NCI-H2107 (cell line): ENCODE data around the gene MACROH2A1.

Experiments
- DNase-seq: peaks from one replicate; lab custom pipeline; 2025; lab: John Stamatoyannopoulos, UW

Gene MACROH2A1

GRCh38 chr5:135315386-135315785, 83.6 kb downstream of the MACROH2A1 start:
- no peak for DNase-seq

DNA sequence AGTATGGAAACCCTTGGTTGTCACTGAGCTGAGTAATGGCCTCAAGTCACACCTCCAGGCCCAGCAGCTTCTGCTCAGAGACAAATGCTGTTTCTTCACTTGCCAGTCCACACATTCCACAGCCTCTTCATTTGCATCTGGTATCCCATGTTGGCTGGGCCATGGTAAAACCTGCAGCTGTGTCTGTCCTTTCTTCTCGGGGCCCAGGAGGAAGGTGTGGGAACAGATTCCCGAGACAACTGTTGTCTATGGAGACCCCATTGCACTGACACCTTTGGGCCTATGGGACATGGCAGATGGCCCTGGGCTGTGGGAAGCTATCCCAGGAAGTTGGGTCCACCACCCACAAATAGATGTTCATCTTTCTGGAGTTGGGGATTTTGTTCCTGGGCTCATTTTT, 85.1 kb downstream of the MACROH2A1 start:
- no peak for DNase-seq

- DNase-seq, result no peak
Observed at GRCh38 chr5:135313405-135313804, 85.6 kb downstream of the MACROH2A1 start.

- DNase-seq, result no peak
Observed at GRCh38 chr5:135312255-135312935, 86.6 kb downstream of the MACROH2A1 start.

DNA sequence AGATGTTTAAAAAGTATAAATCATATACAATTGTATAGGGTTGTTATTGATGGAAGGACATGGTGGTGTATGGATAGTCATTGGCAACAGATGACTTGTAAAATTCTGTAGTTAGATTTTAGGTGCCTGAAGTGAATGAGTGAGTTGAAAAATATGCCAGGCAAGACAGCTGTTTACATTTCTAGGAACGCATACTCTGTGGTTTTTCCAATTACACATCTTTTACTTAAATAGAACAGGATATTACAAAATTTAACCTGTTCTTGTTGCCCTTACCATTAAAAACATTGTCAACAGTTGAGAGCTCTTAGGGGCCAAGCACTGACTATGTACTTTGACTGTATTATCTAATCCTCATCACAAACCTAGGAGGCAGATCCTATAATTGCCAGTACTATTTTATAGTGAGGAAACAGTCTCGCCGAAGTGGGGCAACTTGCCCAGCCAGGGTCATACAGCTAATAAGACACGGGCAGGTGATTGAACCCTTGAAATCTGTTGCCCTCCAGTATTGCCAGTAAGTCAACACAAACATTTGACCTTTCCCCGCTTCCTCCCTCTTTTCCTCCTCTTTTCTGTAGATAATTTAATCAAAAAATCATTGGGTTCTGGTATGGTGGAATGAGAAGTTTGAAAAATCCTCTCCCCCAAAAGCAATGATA, 88.6 kb downstream of the MACROH2A1 start:
- DNase-seq, result no peak

DNA sequence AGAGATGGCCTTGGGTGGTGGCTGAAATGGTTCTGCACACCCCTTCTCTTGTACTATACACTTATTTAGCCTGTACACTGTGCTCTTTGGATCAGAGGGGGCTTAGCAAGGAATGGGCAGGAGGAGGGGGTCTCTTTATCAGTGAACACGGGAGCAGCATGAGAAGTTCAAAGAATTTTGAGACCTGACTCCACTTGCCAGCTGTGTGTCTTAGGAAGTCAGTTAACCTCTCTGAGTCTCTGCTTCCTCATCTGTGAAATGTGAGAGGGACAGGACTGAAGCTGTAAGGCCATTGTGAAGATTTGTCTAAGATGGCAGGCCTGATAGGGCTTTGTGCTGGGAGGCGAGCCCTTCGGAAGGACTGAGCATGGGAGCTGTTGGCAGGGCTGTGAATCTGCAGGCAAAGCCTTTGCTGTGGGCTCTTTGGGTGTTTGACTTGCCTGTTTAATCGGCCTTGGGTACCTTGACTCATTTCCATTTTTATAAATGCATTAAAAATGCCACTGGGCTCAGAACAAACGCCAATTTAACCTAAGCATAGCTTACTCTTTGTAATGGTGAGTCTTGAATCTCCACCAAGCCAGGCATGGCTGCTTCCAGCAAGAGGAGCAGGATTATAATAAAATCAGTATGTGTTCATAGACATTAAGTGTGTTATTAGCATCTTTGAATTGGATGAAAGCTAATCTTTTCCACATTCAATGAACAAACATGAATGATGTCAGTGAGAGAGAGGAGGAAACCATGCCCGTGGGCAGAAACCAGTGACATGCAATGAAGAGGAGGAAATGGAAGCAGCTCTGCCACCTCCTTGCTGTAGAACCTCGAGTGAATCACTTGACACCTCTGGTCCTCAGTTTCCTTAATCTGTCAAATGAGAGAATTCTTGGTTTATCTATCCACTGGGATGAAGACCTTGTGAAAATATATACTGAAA, 89.4 kb downstream of the MACROH2A1 start:
- DNase-seq, result no peak

- no peak for DNase-seq
Observed at GRCh38 chr5:135308752-135309151, 90.3 kb downstream of the MACROH2A1 start.

DNA sequence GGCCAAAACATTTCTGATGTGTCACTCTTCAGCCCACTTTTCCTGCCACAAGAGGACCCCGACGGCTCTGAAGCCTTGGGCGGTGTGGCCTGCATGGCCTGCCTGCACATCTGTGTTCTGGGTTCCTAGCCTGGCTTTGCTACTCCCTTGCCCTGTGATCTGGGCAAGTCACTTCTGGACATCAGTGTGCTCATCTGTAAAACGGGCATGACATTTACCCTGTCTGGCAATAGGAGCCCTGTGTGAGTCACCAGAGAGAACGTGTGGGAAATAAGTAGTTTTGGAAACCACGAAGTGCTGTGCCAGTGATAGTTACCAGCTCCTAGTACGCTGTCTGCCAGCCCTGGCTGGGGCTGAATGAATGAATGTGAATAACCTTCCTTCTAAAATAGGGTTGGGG, 90.8 kb downstream of the MACROH2A1 start:
- no peak for DNase-seq

- DNase-seq, result no peak
Observed at GRCh38 chr5:135307143-135307903, 91.7 kb downstream of the MACROH2A1 start.

DNA sequence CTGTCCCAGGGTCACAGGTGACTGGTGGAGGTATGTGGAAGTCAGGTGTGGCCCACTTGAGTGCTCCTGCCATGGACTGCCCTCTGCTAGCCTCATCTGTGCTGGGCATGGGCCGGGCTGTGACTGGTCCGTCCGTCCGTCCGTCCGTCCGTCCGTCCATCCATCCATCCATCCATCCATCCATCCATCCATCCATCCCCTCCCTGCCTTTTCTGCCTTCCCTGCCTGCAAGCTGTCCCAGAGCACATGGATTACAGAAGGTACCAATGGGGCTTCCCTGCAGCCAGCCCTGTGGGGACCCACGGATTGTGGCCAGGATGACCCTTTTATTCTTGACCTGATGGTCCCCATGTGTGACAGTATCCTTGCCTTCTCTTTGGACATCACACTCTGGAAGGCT, 92.5 kb downstream of the MACROH2A1 start:
- DNase-seq, result no peak

DNA sequence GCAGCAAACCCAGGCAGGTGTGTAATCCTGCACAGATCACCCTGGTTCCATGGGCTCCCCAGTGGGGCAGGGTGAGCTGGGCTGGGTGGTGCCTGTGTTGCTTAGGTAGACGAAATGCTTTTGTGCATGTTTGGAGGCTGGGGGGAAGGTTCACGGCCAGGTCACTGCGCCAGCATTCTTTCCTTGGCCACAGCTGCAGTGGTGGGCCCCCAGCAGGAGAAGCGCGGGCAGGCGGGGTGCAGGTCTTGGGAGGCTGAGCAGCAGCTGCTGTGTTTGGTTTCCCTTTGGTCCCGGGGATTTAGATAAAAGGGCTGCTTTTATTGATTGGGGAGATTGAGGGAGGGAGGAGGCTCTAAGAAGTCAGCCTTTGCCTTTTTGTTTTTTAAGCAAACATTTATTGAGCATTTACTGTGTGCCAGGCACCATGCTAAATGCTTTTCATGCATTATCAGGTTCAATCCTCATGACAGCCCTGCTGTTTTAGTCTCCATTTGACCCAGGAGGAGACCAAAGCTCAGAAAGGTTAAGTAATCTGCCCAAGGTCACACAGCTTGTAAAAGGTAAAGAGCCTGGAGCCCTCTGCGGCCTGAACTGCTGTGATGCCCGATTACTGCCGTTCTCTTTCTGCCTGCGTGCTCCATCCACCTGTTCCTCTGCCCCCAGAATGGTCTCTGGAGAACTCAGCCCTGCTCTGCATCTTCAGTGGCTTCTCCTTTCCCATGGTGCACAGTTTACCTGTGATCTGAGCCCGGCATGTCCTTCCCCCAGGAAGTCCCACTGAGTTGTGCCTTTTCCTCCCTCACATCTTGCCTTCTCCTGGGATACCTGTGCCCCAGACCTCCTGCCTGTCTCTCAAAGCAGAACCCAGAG, 94.4 kb downstream of the MACROH2A1 start:
- no peak for DNase-seq

DNA sequence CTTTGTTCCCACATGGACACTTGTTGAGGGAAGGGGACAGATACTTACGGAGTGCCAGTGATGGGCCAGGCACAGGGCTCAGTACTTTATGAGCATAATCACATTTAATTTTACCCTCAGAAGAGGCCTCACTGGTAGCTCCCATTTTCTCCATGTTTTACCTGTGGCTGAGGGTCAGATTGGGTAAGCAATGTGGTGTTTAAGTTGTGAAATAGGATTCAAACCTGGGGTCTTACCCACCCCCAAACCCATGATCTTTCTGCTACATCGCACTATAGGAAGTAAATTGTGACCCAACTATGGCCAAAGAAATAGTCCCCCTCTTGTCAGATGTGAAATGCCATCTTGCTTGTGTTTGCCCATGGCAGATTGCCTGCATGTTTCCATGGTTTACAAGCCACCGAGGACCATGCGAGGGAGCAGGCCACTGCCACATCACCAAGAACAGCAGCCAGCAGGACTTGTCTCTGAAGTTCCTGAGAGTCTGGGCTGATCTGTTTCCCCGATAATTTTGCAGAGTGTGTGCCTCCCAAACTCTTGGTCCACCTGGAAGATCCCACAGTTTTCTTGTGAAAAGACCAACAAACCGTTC, 95.4 kb downstream of the MACROH2A1 start:
- DNase-seq, result no peak

GRCh38 chr5:135296900-135297816, 101.9 kb downstream of the MACROH2A1 start:
- no peak for DNase-seq

DNA sequence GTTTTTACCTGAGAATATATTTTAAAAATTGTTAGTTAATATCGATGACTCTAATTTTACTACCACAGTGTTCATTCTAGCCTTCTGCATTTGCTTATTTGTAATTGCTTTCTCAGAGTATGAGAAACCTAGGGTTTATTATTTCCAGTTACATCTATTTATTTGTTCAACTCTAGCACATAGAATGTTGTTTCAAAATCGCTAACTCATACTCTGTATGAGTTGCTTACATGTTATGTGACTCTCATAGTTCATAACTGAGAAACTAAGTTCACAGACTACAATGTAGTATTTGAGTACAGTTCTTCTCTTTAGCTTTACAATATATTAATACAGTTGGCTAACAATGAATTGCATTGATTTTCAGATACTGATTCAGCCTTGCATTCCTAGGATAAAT, 103.2 kb downstream of the MACROH2A1 start:
- no peak for DNase-seq

- DNase-seq, result no peak
Observed at GRCh38 chr5:135294793-135295192, 104.2 kb downstream of the MACROH2A1 start.

DNA sequence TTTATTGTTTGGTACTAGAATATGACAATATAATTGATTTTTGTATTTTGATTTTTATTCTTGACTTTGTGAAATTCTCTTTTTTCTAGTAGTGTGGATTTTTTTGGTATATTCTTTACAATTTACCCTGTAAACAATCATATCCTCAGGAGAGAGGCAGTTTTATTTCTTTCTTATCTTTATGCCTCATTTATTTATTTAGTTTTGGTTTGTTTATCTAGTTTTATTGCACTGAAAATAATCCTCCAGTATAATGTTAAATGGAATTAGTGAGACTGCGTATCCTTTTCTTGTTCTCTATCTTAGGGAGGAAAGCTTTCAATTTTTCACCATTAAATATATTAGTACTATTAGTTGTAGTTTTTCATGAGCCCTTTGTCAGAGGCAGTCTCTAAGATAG, 109.4 kb downstream of the MACROH2A1 start:
- no peak for DNase-seq

DNA sequence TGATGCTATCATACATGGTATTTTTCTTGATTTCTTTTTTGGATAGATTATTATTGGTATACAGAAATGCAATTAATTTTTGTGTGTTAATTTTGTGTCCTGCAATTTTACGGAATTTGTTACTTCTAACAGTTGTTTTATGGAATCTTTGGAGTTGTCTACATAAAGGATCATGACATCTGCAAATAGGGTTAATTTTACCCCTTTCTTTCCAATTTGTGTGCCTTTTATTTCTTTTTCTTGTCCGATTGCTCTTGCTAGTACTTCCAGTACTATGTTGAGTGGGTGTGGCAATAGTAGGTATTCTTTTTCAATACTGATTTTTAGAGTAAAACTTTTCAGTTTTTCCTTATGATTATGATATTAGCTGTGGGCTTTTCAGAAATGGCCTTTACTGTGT, 111.5 kb downstream of the MACROH2A1 start:
- no peak for DNase-seq
